ENCODE data around the gene TNFAIP8.

- no peak for TF ChIP-seq POLR2A (IDR thresholded peaks at IDR 0.05)
- TF ChIP-seq, protein P1, sequence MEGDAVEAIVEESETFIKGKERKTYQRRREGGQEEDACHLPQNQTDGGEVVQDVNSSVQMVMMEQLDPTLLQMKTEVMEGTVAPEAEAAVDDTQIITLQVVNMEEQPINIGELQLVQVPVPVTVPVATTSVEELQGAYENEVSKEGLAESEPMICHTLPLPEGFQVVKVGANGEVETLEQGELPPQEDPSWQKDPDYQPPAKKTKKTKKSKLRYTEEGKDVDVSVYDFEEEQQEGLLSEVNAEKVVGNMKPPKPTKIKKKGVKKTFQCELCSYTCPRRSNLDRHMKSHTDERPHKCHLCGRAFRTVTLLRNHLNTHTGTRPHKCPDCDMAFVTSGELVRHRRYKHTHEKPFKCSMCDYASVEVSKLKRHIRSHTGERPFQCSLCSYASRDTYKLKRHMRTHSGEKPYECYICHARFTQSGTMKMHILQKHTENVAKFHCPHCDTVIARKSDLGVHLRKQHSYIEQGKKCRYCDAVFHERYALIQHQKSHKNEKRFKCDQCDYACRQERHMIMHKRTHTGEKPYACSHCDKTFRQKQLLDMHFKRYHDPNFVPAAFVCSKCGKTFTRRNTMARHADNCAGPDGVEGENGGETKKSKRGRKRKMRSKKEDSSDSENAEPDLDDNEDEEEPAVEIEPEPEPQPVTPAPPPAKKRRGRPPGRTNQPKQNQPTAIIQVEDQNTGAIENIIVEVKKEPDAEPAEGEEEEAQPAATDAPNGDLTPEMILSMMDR (IDR thresholded peaks at IDR 0.05), result no peak
Measured at GRCh38 chr5:119341452-119342349, 14.1 kb upstream of the TNFAIP8 start.

Measured in esophagus squamous epithelium (tissue), 4 donors.